Measurements from ENCODE around the gene METTL21C.

Gene METTL21C

DNA sequence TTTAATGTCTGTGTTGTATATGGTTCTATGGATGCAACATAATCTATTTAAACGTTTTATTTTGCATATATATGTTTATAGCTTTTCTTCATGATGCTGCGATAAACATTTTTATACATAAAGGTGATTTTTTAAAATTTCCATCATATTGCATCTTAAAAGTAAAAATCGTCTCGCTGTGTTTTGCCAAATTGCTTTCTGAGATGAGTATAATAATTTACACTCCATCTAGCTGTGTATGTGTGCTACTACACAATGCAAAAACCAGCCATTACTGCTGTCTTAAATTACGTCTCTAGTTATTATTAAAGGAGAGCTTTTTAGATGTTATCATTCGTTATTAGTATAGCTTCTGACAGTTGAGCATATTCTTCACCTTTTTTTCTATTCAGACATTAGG, 37.2 kb downstream of the METTL21C start:
- DNase-seq = no peak

DNA sequence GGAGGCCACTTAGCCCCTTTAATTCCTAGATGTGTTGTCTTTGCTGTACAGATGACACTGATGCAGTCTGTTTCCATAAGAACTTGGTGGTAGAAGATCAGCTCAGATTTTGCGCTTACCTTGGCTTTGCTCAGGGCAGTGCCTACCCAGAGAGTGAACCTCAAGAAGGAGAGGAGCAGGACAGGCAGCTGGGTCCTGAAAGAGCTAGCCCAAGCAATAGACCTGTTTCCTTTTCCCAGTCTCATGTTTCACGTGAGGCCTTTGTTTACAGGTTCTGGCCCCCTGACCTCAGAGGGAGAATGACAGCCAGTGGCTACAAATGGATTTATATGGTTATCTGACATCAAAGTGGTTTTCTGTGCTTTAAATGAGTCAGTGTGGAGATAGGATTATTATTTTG, 40.1 kb downstream of the METTL21C start:
- no peak for DNase-seq

DNA sequence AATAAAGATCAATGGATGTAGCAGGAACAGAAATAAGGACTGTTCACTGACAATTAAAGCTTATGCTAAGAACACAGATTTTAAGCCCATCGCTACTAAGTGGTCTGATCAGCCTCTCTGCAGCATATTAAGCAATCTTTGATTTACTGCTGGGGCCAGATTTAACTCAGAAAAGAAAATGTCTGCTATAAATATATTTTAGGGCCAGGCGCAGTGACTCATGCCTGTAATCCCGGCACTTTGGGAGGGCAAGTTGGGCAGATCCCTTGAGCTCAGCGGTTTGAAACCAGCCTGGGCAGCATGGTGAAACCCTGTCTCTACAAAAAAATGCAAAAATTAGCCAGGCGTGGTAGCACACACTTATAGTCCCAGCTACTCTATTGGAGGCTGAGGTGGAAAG, 43.0 kb downstream of the METTL21C start:
- peak; percentile 52 for DNase-seq

DNA sequence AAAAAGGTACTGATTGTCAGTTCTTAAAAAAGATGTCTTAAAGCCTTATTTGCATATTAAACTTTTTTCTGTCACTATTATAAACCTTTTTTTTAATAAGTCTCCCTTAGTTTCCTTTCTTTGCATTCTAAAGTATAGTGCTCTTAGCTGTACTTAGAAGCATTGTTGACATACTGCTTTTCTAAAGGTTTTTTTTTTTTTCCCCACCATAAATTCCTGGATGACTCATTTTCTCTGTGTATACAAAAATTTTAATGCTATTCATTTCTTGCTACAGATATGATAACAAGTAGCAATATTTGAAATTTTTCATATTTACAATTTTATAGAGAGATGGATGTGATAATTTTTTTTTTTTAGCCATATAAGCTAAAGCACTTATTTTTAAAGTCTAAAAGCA, 43.5 kb downstream of the METTL21C start:
- peak; percentile 20 for DNase-seq

DNA sequence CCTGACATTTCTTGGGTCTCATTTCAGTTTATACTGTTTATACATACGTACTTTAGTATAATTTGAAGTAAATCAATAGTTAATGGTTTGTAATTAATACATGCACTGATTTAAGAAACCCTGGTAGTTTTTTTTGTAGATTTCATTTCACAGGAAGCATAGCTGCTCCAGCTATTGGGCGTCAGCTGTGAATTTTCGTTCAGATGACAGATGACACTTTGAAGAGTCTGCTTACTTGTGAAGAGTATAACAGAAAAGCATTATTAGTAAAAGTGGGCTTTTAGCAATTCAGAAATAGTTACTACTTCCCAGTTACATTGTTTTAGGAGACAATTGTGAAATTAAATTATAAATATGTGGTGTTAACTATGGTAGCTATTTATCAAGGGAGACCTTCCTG, 44.4 kb downstream of the METTL21C start:
- DNase-seq = no peak

DNA sequence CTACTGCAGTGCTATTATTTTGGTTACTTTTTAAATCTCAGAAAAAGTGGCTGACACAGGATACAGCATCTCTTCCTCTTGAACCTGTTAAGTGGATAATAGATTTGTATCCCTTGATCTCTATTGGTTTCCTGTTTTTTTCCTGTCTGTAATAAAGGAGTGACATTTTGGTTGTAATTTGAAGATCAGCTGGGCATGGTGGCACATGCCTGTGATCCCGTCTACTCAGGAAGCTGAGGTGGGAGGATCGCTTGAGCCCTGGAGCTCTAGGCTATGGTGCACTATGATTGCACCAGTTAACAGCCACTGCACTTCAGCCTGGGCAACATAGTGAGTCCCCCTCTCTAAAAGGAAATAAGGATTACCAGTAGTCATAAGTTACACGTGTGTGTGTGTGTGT, 46.8 kb downstream of the METTL21C start:
- no peak for DNase-seq

DNA sequence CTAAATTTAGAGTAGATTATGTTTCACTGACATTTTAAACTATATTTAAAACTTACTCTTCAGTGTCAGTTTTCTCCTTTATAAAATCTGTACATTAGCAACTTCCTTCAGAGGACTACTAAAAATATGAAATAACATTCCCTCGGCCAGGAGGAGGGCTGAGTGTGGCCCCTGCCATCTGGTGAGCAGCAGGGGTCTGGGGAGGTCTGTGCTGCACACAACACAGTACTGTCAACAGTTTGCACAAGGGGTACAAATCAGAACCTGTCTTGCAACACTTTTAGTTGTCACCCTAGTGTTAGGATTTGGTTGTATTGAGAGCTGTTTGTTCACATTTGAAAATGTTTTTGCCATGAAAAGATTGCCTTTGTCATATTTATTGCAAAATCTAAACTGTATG, 49.1 kb downstream of the METTL21C start:
- no peak for DNase-seq

DNA sequence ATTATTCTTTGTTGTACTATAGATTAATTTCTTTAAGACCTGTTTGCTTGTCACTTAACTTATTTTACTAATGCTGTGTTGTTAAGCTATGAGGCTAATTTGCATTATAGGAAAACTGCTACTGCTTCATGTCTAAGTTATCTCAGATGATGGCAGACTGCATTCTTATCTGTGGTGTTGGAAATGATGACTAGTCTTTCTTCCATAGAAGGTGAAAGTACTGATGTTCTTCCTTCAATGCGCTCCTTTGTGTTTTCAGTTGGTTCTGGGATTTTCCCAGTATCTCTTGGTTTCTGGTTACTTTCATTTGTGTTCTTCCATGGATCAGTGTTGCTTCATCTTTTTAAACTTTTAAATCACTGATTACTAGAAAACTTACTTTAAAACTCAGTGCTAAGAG, 51.2 kb downstream of the METTL21C start:
- DNase-seq = peak; percentile 5

DNA sequence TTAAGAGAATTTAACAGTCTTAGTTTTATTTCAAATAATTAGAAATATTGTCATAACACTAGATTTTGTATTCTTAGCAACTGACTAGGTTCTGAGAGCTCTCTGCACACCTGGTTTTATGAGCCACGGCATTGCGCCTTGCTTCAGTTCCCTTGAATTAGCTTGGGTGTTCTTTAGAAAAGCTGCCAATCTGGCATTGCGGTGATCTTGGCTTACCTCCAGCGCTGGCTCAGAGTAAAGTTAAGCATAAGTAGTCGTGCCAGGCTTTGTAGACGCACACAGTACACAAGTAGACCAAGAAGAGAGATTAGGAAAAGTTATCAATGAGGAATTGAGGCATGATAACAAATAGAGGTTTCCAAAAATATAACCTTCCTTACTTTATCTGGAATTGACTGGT, 52.4 kb downstream of the METTL21C start:
- no peak for DNase-seq

DNA sequence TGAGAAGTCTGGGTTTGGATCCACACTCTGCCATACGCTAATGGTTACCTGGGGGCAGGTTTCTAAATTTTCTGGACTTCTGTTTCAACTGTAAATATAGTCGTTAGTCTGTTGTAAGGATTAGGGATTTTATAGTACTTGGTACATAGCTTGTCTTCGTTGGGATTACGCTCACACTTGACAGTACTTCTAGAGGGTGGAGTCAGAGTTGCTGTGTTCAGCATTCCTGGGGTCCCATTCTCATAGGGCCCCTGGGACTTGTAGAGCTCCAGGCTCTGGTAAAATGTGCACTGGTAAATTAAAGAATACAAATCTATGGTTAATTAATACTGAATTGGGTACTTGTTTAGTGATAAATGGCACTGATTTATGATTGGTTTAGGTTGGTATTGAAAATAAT, 52.8 kb downstream of the METTL21C start:
- DNase-seq = no peak

DNA sequence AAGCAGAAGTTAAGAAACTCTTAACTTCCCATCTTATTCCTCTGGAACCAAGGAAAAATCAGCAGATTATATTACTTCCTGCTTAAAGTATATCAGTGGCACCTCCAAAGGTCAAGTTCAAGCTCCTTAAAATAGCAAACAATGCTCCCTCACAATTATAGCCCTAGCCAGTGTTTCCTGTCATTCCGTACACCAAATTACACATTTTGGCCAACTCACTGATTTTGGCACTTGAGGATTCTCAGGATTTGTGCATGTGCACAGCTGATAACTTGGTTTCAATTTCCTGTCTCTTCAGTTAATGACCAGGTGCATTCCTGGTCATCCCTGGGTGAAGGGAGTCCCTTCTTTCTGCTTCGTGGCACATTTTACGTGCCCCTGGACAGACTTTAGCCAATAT, 56.1 kb downstream of the METTL21C start:
- no peak for DNase-seq
